NCI-H2107 treated with DMSO at 0.1 percent for 48 hours (cell line): ENCODE results near the gene PRR11.
"Not testable (repeated sequence)": the region's sequence is repeated elsewhere in the genome, so short reads cannot be mapped to it uniquely, and the experiment has no call there.

Experiments used
- DNase-seq: peaks from one replicate; lab custom pipeline; 2025; ENCODE audit not compliant: unreplicated experiment; lab: John Stamatoyannopoulos, UW

PRR11 gene

GRCh38 chr17:59219370-59219769 lies 63.8 kb downstream of the PRR11 start:
- DNase-seq, result no peak

- no peak for DNase-seq
Observed at GRCh38 chr17:59219992-59220327, 64.4 kb downstream of the PRR11 start.

GRCh38 chr17:59220328-59221158 lies 65.0 kb downstream of the PRR11 start, which contains the start of gene GDPD1:
TSS of gene GDPD1 (plus strand) at chr17:59220511. CDS start at chr17:59220610, 99 bp downstream.
- DNase-seq, result peak; percentile 83

- no peak for DNase-seq
Observed at GRCh38 chr17:59221159-59221847, 65.8 kb downstream of the PRR11 start.

- no peak for DNase-seq
Observed at GRCh38 chr17:59223813-59224212, 68.3 kb downstream of the PRR11 start.

GRCh38 chr17:59228588-59228987 lies 73.0 kb downstream of the PRR11 start:
- not testable (repeated sequence) for DNase-seq

GRCh38 chr17:59230764-59231163 lies 75.2 kb downstream of the PRR11 start:
- no peak for DNase-seq

- DNase-seq, result no peak
Observed at GRCh38 chr17:59234631-59235030, 79.1 kb downstream of the PRR11 start.

- DNase-seq, result no peak
Observed at GRCh38 chr17:59238906-59239305, 83.4 kb downstream of the PRR11 start.

- no peak for DNase-seq
Observed at GRCh38 chr17:59244081-59244480, 88.5 kb downstream of the PRR11 start.
